HS-27A (cell line): ENCODE data around the gene ANXA11.
"Not testable (repeated sequence)": the region's sequence is repeated elsewhere in the genome, so short reads cannot be mapped to it uniquely, and the experiment has no call there.

ENCODE experiments used
- DNase-seq: peaks from one replicate; pipeline ENCODE4 v3.0.0-alpha.2; 2012; ENCODE audit warnings: low read depth, missing footprints

The ANXA11 gene

DNA sequence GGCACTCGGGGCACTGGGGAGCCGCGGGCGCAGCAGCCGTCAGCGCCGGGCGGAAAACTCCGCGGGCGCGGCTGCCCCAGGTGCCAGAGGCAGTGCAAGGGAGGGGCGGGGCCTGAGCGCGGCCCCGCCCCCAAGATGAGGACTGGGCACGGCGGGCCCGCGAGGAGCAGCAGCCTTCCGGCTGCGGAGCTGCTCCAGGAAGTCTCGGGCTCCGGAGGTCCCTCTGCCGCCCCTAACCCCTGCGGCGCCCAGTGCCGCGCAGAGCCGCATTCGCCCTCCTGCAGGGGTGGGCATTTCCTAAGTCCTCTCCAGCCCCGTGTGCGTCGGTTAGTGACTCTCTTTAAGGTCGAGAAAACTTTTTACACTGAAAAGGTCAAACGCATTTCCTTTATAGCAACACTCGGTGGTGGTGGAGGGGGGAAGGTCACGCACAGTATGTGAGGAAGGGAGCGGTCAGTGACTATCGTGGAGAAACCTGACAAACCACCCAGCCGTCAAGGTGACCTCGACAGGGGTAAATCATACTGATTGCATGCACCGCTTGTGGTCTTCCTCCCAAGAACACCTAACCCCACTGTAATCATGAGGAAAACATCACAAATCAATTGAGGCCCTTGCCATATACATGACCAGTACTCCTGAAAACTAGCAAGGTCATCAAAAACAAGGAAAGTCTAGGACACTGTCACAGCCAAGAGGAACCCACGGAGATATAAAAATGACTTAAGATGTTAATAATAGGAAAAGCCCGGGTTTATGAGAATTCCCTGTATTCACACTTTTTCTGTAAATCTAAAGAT is at the start of gene ANXA11:
TSS of gene ANXA11 (minus strand) at position 61 of the 800 bp plus-strand sequence. CDS start 32,676 bp downstream, outside the sequence.
- DNase-seq = no peak

DNA sequence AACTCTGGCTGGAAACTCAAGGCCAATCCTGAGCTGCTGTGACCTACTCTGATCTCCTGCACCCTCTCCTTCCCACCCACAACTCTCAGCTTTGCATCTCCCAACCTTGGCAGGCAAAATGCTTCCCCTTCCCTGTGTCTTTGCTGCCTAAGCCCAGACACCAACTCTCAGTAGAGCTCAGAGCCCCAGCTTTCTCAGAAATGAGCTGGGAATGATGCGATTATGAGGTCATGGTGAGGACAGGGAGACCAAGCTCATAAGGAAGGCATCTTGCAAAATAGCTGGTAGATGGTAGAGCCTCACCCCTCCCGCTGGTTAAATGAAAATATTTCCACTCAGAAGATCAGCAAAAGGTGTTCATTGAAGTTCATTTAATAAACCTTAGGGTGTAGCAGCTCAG is 49.4 kb upstream of the ANXA11 start:
- not testable (repeated sequence) for DNase-seq

DNA sequence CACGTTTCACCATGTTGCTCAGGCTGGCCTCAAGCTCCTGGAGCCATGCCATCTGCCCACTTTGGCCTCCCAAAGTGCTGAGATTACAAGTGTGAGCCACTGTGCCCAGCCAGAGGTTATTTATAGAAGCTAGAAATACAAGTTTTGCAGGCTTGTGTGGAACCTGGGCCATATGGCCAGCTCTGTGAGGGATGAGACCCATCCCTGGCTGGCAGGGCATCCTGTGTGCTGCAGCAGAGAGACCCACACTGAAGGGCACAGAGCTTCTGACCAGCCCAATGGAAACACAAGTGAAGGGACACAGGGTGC is 48.6 kb upstream of the ANXA11 start:
- not testable (repeated sequence) for DNase-seq

DNA sequence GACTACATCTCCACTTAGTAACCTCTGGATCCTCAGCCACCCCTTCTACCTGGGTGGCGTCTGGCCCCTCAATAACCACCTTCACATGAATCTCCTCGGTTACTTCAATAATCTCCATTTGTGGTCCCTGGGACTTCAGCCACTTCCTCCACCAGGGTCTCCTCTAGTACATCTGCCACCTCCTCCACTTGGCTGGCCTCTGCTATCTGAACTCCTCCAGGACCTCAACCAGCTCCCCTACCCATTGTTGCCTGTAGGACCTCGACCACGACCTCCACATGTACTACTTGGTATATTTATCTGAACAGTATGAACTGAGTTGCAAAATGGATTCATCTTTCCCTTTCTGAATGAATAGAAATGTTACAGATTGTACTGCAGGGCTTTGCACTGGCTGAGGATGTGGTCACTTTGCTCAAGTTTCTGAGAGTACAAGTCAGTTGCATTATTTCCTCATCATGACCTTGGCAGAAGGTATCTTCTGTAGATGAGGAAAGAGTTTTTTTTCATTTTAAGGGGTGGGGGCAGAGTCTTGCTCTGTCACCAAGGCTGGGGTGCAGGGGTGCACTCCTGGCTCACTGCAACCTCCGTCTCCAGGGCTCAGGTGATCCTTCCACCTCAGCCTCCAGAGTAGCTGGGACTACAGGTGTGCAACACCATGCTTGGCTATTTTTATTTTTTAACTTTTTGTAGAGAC is 48.1 kb upstream of the ANXA11 start:
- no peak for DNase-seq

DNA sequence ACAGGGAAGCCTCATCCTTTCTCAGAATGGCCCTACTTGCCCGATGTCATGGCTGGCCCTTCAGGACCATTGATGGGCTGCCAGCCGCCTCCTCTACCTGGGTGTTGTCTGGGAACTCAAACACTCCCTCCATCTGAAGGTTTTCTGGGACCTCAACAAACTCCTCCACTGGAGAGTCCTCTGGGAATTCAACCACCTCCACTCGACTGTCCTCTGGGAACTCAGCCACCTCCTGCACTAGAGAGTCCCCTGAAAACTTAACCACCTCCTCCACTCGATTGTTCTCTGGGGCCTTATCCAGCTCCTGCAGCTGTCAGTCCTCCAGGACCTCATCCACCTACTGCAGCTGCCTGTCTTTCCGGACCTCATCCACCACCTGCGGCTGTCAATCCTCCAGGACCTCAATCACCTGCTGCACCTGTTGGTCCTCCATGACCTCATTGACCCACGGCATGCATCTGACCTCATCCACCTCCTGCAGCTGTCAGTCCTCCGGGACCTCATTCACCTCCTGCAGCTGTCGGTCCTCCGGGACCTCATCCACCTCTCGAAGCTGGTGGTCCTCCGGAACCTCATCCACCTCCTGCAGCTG is 47.1 kb upstream of the ANXA11 start:
- no peak for DNase-seq

DNA sequence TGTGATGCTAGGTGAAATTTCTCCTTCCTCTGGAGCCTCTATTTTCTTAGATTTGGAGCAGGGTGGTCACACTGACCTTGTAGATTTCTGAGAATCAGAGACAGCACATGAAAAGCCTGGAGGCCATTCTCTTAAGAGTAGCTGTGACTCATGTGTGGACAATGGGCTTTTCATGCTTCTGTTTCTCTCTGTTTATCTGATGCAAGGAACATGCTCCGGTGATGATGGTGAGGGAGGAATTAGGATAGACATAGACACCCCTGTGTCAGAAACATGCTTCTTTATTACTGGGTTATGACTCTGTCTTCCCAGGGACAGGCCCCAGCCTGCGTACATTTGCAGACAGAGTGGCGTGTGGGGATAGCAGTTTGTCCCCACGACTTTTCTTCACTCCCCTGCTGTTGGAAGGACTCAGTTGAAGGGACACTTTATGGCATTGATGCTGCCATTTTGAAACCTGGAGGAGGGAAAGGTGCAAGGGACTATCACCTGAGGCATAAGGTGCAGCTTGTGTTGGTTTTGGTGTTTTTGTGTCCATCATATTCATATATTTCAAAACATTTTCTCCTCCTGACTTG is 46.5 kb upstream of the ANXA11 start:
- not testable (repeated sequence) for DNase-seq

DNA sequence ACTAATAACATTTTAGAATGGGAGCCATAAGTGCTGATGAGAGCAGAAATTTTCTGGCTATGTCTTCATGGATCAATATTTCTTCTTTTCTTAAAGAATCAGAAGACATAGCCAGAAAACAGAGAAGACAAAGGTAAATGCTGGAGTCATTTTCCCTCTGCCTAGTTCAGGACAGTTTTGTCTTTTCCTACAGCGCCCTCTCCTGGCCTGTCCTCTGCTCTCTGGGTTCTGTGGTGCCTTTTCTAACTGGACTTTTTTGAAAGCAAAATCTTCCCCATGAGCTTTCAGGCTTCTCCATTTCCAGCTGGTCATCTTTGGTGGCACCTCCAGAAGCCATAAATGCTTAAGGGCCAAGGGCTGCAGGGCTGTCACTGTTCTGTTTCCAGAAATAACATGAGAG is 45.1 kb upstream of the ANXA11 start:
- DNase-seq = not testable (repeated sequence)

DNA sequence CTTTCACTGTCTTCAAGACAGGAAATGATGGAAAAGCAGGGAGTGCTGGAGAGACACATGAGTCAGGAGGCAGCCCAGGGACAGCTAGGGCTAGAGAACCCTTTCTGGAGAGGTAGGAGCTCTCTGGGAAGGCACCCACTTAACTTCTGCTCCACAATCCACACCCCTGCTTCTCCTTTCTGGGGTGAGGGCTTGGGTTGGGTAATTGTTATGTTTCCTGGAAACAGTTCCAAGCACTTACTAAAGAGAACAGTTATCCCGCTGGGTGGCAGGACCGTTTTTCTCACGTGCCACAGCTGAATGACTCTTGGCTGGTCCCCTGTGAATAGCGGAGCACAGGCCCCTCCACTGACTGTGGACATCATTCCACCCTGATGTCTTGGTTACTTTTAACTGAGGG is 44.6 kb upstream of the ANXA11 start:
- DNase-seq = not testable (repeated sequence)

DNA sequence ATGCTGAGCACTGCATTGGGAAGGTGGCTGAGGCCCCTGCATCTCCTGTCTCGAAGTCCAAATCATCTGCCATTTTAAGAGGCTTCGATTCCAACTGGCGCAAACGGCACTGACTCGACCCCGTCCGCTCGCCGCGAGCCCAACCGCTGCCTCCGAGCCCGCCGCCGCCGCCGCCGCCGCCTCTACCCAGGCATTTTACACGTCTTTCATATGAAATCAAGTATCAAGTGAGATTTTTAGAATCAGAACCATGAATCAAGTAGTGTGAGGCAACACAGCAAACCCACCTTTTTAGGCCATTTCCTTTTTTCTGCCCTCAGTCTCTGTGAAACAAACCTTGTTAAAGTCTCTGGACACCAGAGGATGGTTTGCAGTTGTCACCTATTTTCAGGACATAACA is 42.3 kb upstream of the ANXA11 start:
- DNase-seq = not testable (repeated sequence)

DNA sequence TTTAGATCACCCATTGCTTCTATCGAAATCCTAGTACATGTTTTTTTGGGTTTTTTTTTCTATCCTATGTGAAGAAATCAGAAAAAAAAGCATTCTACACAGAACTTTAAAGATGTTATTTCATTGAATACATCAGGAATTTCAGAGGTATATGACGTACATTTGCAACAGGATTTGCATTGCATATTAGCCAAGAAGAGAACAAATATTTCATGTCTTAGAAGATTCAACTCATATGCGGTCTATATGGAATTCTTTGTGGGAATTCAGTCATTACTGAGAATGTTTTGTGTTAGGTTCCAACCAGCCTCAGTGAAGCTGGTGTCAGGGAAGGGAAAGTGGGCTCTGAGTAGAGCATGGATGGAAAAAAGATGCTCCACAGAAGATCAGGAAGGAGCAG is 39.0 kb upstream of the ANXA11 start:
- not testable (repeated sequence) for DNase-seq

DNA sequence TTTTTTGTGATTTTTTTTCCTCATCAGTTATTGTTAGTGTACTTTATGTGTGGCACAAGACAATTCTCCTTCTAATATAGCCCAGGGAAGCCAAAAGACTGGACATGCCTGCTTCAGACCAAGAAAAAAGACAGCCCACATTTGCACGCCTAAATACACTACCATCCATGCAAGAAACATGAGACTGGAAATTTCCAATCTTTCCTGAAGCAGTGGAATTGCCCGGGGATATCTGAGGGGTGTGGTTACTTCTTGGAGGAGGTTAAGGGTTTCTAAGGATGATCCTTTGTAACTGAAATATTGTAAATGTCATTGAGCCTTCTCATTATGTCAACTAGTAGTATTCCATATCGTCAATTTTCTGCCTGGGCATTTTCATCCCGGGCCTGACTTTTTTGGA is 37.0 kb upstream of the ANXA11 start:
- DNase-seq = not testable (repeated sequence)

DNA sequence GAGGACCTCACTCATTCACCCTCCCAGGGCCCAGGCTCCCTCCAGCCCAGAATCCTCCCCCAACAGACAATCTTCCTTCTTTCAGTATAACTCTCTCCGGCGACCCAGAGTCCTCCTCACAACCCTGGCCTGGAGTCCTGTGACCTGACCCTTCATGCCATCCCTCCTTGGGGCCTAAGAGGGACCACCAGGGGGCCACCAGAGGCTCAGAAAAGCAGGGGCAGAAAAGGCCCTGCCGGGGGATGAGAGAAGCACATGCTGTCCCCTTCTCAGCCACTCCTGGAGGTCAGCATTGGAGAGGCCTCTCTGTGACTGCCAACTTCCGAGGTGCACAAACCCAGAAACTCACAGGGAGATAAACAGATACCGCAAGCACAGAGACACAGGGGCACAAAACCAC is 31.1 kb upstream of the ANXA11 start:
- DNase-seq = not testable (repeated sequence)

DNA sequence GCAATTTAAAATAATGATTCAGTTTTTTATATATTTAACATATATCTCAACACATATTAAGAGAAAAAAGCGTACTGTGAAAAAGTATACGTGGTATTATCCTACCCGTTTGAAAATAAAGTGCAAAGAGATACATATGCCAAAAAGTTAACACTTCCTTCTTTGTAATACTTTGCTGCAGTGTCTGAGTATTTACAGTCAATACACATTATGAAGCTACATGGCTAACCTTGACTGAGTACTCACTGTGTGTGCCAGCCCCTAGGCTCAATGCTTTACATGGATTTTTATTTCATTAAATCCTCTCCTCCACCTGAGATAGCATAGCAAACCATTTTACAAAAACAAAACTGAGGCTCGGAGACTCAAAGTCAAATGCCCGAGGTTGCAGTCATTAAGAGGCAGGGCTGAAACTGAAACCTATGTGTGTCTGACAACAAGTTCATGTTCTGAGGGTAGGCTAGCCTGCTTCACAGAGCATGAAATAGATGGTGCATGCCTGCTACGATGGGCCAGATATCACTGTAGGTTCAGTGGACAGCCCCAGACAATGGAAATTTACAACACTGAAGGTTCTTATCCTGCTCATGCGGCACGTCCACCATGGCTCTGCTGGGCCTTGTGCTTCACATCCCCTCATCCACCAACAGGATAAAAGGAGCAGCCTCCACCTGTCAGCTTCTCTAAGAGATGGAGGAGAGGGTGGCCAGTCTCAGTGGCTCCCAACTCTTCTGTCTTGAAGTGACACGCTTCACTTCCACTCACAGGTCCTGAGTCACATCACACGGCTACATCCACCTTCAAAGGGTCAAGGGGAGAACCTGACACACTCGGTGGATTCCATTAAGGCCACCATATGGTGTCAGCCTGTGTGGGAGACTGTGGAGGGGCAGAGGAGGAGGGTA is 29.2 kb upstream of the ANXA11 start:
- not testable (repeated sequence) for DNase-seq

DNA sequence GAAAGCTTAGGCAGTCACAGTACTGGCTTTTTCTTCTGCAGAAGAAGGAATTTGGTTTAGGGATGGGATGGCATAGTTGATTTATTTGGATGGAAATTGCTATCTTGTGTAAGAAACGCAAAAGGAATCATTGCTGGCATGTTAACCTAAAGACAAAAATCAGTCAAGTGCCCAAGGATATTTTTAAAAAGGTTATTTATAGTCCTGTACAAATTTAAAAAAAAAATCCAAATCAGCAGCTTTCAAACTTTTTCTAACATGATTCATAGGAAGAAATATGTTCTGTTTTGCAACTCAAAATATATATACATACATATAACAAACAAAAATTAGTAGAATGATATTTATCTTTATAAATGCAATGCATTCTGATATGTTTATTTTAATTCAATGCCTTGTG is 28.5 kb upstream of the ANXA11 start:
- DNase-seq = not testable (repeated sequence)

DNA sequence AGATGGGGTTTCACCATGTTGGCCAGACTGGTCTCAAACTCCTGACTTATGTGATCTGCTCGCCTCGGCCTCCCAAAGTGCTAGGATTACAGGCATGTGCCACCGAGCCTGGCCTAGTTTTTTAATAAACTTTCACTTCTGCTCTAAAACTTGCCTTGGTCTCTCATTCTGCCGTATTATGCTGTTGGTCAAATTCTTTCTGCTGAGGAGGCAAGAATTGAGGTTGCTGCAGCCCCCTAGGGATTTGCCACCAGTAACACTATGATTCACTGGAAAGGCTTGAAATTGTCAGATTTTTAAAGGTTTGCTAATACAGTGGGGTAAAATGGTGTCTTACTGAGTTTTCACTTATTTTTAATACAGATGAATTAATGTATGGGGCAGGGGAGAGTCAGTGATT is 21.4 kb upstream of the ANXA11 start:
- DNase-seq = not testable (repeated sequence)

DNA sequence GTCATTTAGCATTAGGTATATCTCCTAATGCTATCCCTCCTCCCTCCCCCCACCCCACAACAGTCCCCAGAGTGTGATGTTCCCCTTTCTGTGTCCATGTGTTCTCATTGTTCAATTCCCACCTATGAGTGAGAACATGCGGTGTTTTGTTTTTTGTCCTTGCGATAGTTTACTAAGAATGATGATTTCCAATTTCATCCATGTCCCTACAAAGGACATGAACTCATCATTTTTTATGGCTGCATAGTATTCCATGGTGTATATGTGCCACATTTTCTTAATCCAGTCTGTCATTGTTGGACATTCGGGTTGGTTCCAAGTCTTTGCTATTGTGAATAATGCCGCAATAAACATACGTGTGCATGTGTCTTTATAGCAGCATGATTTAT is 17.7 kb upstream of the ANXA11 start:
- not testable (repeated sequence) for DNase-seq

DNA sequence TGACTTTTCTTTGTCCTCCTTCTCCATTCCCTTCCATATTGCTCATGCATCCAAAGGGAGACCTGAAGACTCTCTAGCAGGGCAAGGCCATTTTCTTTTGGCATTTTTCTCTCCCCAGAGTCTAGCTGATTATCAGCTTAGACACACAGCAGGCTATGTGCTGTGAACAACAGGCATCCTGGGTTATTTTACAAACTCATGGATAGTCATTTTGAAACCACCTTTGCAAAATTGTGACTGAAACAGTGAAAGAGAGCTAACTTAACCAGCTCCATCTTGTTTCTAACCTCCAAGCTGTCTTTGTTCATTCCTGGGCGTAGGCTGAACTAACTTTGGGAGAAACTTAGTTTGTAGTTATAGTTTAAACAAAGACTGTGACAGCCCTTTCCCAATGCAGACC is 13.5 kb upstream of the ANXA11 start:
- not testable (repeated sequence) for DNase-seq

DNA sequence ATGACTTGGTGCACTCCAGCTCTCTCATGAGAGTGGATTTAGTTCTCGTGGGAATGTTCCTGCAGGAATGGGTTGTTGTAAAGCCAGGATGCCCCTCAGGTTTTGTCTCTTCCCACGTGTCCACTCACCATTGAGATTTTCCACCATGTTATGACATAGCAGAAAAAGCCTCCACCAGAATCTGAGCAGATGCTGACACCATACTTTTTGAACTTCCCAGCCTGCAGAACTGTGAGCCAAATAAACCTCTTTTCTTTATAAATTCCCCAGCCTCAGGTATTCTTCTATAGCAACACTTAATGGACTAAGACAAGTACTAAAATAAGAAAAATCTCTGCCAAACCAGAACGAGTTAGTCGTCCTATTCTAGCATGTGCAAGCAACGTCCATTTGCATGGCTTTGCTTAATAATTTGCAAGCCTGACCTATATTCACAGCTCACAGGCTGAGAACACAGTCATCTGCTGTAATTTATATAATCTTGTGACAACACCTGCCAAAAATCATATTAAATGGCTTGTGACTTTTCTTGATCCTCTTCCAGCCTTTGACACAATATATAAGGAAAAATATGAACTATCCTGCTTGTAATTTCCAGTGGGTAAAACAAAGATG is 9.1 kb upstream of the ANXA11 start:
- not testable (repeated sequence) for DNase-seq

DNA sequence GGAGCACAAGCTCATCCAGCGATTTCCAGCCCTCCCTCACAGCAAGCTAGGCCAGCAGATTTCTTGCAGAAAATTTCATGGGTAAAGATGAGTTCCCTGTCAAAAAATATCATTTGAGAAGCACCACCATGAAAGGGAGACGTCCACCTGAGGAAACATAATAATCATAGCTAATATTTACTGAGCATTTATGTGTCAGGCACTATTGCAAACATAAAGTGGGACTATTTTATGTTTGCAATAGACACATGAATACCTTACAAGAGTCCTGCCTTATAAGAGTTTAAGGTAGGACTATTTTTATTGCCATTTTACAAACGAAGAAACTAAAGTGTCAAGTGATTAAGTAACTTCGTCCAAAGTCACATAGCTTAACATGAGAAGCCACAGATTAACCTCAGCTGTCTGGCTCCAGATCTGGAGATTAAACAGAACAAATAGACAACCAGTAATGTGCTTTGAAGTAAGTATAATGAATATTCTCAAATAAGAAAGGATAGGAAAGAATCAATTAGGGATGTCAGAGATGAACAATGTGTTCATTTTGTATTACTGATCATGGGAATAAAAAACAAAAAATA is 7.3 kb upstream of the ANXA11 start:
- DNase-seq = not testable (repeated sequence)

DNA sequence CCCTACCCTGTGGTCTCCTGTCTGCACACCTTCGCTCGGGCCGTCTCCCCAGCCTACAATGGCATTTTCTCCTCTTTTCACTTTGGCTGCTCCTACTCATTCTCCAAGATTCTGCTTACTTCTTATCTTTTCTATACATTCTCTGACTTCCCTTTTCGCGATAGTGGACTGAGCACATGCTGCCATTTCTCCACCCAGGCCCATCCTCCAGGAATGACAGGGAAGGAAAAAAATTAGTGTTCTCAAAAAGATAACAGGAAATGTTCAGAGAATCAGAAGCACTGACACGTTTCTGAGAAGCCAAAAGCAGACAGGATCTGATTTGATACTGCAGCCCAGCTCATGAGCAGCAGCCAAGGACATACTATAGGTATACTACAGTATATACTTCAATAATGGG is 6.4 kb upstream of the ANXA11 start:
- no peak for DNase-seq

DNA sequence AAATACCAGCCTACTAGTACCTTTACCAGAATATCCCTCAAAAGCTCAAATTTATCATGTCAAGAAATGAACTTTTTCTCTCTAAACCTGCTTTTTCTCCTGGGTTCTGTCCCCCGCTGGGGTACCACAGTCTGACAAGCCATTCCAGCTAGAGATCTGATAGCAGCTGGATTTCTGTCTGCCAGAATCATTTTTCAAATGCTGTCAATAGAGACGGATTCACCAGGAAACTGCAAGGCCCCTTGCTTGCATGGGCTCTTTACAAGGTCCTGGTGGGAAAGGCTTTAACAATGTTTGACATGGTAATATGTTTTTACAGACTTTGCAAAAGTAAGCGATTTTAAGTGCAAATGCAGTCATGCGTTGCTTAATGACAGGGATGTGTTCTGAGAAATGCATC is 4.9 kb upstream of the ANXA11 start:
- no peak for DNase-seq
